Measurements from ENCODE around the gene RIN3.

Gene RIN3

DNA sequence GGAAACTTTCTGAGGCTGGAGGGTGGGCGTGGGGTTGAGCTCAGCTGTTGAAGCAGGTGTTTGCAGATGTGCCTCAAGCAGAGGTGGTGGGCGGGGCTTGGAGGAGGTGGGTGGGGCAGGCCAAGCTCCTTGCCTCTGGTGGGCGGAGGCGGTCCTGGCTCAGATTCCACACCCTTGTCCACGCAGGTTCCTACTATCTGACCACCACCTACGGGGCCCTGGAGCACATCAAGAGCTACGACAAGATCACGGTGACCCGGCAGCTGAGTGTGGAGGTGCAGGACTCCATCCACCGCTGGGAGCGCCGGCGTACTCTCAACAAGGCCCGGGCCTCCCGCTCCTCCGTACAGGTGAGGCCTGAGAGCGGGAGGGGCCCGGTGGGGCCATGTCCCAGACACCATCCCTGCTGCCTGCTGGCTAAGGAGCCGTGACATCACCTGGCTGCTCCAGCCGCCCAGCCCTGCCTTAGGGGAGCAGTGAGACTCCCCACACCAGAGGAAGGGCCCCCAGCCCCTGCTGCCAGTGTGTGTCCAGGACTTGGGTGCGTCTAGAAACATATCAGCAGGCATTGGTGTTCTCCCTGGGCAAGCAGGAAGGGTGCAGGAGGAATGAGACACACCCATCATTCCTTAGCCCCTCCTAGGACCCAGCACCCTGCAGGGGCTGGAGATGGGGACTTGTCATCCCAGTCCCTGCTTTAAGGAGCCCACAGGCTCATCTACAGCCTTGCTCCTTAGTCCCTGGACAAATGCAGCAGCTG lies 171.4 kb downstream of the RIN3 start:
- DNase-seq (ENCODE audit: low spot score) (no peak), FAIRE-seq (no peak)

GRCh38 chr14:92685784-92686355 lies 172.3 kb downstream of the RIN3 start:
- no peak for DNase-seq (ENCODE audit: low spot score)
- no peak for FAIRE-seq

- FAIRE-seq (no peak), DNase-seq (ENCODE audit: low spot score) (no peak)
Observed at GRCh38 chr14:92686411-92686899, 172.9 kb downstream of the RIN3 start.

DNA sequence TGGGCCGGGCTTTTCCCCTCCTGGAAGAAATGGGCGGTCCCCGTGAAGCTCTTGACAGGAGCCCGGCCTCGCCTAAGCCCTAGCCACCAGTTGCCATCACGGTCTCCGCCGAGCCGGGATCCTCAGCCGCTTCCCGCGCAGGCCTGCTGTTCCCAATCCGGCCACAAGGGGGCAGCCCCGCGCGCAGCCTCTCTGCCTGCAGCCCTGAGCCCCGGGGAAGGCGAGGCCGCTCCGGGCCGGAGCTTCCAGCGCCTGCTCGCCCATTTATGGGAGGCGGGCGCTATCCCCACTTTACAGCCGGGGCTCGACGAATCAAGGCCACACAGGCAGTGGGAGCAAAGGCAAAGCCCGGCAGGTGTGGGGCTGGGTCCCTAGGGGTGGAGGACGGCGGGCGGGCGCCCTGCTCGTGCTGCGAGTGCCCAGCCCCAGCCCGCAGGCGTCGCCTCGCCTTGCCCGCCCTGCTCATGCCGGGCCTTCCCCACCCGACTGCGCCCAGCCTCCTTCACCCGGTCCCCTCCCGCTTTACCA lies 173.4 kb downstream of the RIN3 start:
- DNase-seq (ENCODE audit: low spot score), result peak; percentile 4
- no peak for FAIRE-seq

- DNase-seq (ENCODE audit: low spot score) (no peak), FAIRE-seq (no peak)
Observed at GRCh38 chr14:92687681-92688433, 174.3 kb downstream of the RIN3 start.

DNA sequence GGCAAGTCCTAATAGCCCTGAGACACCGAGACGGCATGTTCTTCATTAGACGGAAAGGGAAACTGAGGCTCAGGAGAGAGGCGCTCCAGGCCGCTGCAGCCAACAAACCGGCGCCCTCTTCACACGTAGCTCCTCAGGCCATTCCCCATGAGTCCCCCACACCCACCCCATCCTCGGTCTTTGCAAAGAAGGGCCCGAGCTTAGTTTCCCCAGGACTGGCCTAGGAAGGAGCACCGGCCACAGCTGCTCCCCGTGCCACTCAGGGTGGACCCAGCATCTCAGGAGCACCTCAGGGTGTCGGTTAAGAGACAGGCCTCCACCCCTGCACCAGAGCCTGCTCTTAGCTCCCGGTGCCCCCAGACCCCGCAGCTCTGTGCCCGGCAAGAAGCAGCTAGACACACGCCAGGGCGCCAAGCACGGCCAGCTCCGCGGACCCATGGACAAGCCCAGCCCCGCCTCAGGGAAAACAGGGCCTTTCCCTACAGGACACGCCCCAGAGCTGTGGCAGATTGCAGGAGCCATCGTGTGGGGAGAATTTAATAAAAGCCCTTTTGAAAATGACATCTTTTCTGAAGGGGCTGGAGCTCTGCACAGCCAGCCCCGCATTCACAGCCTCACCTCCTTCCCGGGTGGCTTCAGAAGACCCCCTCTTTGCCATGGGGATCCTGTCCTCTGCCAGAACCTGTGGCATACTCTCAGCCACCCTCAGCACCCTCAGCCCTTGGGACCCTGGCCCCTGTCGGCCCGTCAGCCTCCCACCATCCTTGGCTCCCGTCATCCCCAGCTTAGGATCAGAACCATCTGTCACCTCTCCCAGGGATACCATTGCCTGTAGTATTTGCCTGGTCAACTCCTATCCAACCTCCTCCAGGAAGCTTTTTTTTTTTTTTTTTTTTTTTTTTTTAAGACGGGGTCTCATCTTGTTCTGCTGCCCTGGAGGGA lies 175.1 kb downstream of the RIN3 start:
- no peak for FAIRE-seq
- DNase-seq (ENCODE audit: low spot score), result no peak

GRCh38 chr14:92690171-92691011 lies 176.8 kb downstream of the RIN3 start:
- FAIRE-seq (no peak), DNase-seq (ENCODE audit: low spot score) (peak; percentile 21)

- DNase-seq (ENCODE audit: low spot score) (peak; percentile 11), FAIRE-seq (no peak)
Observed at GRCh38 chr14:92692822-92693226, 179.2 kb downstream of the RIN3 start.

DNA sequence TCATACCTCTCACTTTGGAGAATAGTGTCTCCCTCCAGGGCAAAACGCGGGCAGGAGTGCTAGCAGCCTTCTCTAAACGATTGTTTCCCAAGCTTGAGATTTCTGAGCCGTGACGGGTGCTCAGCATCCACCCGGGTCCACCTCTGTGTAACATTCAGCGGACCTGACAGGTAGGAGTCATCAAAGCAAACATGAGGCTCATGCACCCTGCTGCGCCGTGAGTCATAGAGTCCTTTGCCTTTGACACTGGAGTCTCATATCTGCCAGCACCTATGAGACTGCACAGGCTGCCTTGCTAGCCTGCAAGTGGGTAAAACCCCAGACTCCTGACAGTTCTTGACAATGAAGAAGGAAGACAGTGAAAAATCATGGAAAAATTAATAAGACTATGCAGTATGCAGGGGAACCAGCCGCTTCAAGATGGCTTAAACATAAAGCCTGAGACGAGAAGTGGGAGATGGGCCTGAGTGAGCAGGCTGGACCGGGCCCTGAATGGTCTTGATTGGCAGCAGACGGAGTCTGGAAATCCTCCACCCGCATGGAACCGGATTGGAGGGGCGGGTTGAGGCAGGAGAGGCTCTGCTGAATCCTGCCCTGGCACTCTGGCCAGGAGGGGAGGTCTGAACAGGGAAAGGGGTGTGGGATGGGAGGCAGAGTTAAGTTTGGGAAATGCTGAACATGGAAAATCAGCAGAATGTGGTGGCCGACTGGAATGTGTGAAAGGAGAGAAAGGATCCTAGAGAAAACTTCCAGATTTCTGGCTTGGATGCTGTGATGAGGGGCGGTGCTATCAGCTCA lies 180.6 kb downstream of the RIN3 start:
- FAIRE-seq (no peak), DNase-seq (ENCODE audit: low spot score) (peak; percentile 47)

DNA sequence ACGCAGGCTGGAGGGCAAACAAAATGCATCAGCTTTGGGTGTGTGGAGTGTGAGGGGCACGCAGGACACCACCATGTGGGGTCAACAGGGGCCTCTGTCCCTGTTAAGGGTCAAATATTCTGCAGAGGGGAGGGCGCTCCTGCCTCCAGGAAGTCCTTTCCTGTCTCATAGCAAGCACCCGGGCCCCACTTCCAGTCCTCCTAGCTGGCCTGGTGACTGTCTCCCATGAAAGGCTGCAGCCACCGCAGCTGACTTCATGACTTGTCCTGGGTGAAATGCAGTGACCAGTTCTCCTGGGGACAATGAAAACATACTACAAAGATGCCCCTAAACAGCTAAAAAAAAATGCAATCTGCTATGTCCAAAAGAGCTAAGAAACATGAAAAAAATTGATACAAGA lies 181.2 kb downstream of the RIN3 start:
- no peak for DNase-seq (ENCODE audit: low spot score)
- no peak for FAIRE-seq

- DNase-seq (ENCODE audit: low spot score), result no peak
Observed at GRCh38 chr14:92695562-92695961, 182.0 kb downstream of the RIN3 start.

DNA sequence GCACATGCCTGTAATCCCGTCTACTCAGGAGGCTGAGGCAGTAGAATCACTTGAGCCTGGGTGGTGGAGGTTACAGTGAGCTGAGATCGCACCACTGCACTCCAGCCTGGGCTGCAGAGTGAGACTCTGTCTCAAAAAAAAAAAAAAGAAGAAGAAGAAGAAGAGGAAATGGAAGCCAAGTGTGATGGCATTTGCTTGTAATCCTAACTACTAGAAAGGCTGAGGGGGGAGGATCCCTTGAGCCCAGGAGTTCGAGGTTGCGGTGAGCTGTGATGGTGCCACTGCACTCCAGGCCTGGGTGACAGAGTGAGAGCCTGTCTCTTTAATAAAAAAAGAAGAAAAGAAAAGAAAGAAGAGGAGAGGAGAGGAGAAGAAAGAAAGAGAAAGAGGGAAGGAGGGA lies 182.8 kb downstream of the RIN3 start:
- FAIRE-seq, result no peak

More at GRCh38 chr14:92695562-92695961, 182.0 kb downstream of the RIN3 start:
- FAIRE-seq, result no peak

DNA sequence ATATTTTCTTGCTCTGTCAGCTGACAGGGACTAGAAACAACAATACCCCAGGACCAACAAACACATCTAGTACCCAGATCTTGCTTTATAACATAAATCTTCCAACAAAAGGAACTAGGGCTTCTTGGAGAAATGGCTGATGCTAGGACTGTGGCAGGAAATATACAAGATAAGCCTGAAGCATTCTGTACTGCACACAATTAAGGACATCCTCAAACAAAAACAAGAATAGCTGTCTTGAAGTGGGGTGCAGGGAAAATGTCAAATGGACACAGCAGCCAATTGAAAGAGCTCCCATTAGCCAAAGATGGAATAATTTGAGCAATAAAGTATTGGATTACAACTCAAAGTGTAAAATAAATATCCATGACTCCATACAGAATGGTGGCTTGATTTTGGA lies 184.8 kb downstream of the RIN3 start:
- DNase-seq (ENCODE audit: low spot score) (no peak), FAIRE-seq (no peak)

More for the DNA sequence above, 182.8 kb downstream of the RIN3 start:
- DNase-seq (ENCODE audit: low spot score), result no peak

DNA sequence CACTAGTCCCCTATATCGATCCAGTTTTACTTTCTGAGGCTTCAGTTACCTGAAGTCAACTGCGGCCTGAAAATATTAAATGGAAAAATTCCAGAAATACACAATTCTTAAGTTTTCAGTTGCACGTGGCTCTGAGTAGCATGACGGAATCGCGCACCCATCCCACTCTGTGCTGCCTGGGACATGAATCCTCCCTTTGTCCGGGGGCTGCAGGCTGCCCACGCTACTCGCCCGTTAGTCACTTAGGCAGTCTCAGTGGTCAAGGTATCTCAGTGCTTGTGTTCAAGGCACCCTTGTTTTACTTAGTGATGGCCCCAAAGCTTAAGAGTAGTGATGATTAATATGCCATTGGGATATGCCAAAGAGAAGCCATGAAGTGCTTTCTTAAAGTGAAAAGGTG lies 188.2 kb downstream of the RIN3 start:
- FAIRE-seq (no peak), DNase-seq (ENCODE audit: low spot score) (no peak)

DNA sequence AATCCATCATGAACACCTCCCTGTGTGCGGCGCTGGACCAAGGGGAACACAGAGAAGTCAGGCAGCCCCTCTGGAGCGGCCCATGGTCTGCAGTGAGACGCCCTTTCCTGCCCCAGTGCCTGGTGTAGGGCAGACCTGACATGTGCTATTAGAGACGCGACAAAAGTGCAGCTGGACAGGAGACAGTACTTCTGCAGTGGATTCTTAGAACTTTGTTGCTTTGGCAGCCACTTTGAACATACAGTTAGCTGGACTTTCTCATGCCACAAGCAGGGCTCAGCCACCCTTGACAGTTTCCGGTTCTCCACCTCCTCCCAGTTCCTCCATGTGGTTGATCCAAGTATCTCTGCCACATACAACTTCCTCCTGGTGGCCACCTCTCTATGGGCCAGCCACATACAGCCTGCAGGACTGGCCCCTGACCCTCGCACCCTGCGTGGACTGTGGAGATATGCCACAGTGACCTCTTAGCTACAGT lies 188.9 kb downstream of the RIN3 start:
- DNase-seq (ENCODE audit: low spot score), result no peak
- no peak for FAIRE-seq

DNA sequence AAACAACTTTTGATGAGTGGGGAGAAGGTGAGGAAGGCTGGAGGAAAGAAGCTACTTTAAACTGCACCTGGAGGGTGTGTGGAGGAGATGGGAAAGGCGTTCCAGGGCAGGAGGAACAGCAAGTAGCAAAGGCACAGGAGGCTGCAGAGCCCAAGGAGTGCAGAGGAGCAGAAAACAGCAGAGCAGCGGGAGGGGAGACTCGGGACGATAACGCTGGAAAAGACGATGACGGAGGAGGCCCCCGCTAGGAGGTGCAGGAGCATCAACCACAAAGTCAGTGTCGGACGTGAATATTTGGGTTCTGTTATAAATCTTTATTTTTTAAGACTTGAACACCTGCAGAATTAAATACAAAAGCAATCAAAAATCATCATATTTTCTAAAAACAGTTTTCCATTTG lies 189.9 kb downstream of the RIN3 start:
- DNase-seq (ENCODE audit: low spot score) (no peak), FAIRE-seq (no peak)

DNA sequence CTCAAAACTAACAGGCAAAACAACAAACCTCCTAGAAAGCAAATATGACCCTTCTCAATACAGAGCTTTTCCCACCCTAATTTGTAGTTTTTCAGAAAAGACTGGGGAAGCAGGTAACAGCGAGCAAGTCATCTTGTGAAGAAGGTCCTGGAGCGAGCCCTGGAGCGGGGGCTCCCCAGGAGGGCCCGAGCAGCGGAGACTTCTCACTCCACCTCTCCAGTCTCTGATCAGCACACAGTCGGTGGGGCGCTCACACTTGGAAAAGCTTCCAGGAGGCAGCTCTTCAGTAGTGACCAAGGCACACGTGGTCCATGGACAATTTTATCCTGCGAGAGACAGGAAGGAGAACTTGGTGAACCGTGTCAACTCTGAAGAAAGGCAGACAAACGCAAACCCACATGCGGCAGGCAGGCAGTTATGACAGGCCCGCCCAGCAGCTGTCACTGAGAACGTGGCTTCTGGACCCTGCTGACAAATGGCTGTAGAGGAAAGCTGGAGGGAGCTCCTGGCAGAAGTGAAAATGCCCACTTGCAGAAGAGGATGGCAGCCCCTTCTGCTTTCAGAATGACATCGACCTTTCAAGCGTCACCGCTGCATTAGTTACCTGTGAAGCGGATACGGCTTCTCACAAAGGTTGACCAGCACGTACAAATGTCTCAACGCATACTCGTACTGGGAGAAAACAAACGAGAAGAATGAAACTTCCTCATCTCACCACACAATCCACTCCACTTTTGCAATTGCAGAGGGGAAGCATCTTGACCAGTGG lies 190.6 kb downstream of the RIN3 start:
- FAIRE-seq (no peak), DNase-seq (ENCODE audit: low spot score) (peak; percentile 33)

GRCh38 chr14:92704821-92705220 lies 191.2 kb downstream of the RIN3 start:
- no peak for FAIRE-seq
- no peak for DNase-seq (ENCODE audit: low spot score)

Measured in RCC 7860 (cell line).